H1 (cell line): ENCODE measurements around the gene SLC25A21. TPM values are rescaled to one million over a fixed set of nuclear protein-coding genes. Genes with fewer than 3 reads are reported as not detected.

Experiments used
- CBX8 ChIP-seq: fragments of 300-800, 300-1000 bp; sonication (generic); IDR thresholded peaks from 2 replicates; pipeline ENCODE4 v1.7.1; 2016; ENCODE audit warnings: low read depth, low read length, borderline replicate concordance
- CHD2 ChIP-seq: IDR thresholded peaks from 2 replicates; pipeline ENCODE4 v1.6.1; 2012; ENCODE audit warnings: low read length, improper control_type of control experiment
- CHD7 ChIP-seq: fragments of 300-600 bp; sonication (generic); IDR thresholded peaks from 2 replicates; pipeline ENCODE4 v1.7.1; 2012; ENCODE audit warnings: low read length, moderate library complexity, mild to moderate bottlenecking, inconsistent platforms; ENCODE audit not compliant: insufficient replicate concordance
- SP2 ChIP-seq: IDR thresholded peaks from 2 replicates; pipeline ENCODE4 v1.6.1; 2012; ENCODE audit warnings: mild to moderate bottlenecking, low read length, inconsistent platforms
- SP4 ChIP-seq: IDR thresholded peaks from 2 replicates; pipeline ENCODE4 v1.6.1; 2012; ENCODE audit warnings: low read length, inconsistent platforms
- SUZ12 ChIP-seq: fragments of 200-600 bp; sonication (generic); IDR thresholded peaks from 2 replicates; pipeline ENCODE4 v1.6.1; 2012; ENCODE audit warnings: mild to moderate bottlenecking, inconsistent platforms, low read length, moderate library complexity, mixed read lengths
- TAF7 ChIP-seq: optimal IDR thresholded peaks from 2 replicates; pipeline ENCODE3; 2011; ENCODE audit warnings: low read depth, mild to moderate bottlenecking, inconsistent platforms, low read length, moderate library complexity, borderline replicate concordance
- TCF12 ChIP-seq: IDR thresholded peaks from 2 replicates; pipeline ENCODE4 v1.6.1; 2011; ENCODE audit warnings: low read depth, mild to moderate bottlenecking, low read length
- TEAD4 ChIP-seq: IDR thresholded peaks from 2 replicates; pipeline ENCODE4 v1.6.1; 2012; ENCODE audit warnings: low read depth, low read length, inconsistent platforms, mixed read lengths
- ZNF274 ChIP-seq: IDR thresholded peaks from 2 replicates; pipeline ENCODE4 v1.7.0; 2012; ENCODE audit warnings: low read length, borderline replicate concordance; ENCODE audit errors: extremely low read depth
- polyA plus RNA-seq, 7 experiments: library from polyadenylated mRNA; depleted of rRNA in 3 of 7; stranded (reverse) in 5 of 7; unstranded in 2 of 7; fragments of >200 nt in 5 of 7; fragments of 200-250 nt in 2 of 7; gene quantifications; 1 replicate in 5 of 7; 2 replicates in 1 of 7; 4 replicates in 1 of 7; pipeline versions ENCODE4 v1.2.1 to v1.2.3, GENCODE V29; 2011 to 2013; ENCODE audit warnings: missing spikeins in 2 of 7, mixed read lengths in 2 of 7
- total RNA-seq: library from RNA; stranded (reverse); fragmentation: NEBNext Ultra II Directional; extraction: Animal tissue kit (Norgen Biotek cat#: 25700); gene quantifications from 2 replicates; pipeline ENCODE4 v1.2.1, GENCODE V29; 2021

SLC25A21 gene
- total and polyA plus RNA-seq, 2 of the 8 experiments (the other 6 are each of a cell fraction or from before 2014, with no cell fraction given) = 6.9 to 15.7 TPM

- TF ChIP-seq CHD7 (no peak), CHD2 (no peak), TEAD4 (no peak), CBX8 (no peak), SUZ12 (no peak), TCF12 (no peak), SP2 (no peak), TAF7 (no peak), ZNF274 (no peak), SP4 (no peak)
Measured at GRCh38 chr14:36857842-36858445, 314.5 kb downstream of the SLC25A21 start (continued).
